Measurements from ENCODE around the gene LCLAT1.

The LCLAT1 gene

DNA sequence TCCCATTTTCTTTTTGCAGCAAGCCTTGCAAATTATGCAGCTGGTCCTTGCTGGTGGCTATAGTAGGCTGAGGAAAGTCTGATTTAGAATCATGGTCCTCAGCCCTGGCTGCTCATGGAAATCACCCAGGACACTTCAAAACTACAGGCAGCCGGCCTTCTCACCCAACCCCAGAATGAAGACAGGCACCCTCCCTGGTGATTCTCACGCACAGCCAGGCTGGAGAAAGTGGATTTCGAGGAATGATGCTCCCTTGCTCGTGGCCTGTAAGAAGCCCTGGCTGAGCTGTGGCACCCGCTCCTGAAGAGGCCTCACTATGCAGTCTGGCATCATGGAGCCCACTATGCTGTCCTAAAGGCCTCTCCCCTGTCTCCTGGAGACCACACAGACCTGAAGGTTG is 202.8 kb downstream of the LCLAT1 start:
- DNase-seq: no peak

GRCh38 chr2:30652271-30652915 is 205.3 kb downstream of the LCLAT1 start:
- no peak for DNase-seq

DNA sequence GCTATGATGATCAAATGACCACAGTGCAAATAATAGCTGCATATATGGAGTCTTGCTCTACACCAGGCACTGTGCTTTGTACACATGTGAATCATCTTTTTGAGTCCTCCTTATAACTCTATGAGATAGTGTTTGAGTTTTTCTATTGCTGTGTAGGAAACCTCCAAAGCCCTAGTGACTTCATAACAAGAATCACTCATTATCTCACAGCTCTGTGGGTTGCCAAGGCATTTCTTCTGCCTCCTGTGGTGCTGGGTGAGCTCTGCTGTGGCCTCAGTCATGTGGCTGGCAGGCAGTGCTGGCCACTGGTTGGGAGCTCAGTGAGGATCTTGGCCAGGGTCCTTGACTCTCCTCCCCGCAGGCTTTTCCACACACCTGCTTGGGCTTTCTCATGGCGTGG is 206.8 kb downstream of the LCLAT1 start:
- DNase-seq: no peak

DNA sequence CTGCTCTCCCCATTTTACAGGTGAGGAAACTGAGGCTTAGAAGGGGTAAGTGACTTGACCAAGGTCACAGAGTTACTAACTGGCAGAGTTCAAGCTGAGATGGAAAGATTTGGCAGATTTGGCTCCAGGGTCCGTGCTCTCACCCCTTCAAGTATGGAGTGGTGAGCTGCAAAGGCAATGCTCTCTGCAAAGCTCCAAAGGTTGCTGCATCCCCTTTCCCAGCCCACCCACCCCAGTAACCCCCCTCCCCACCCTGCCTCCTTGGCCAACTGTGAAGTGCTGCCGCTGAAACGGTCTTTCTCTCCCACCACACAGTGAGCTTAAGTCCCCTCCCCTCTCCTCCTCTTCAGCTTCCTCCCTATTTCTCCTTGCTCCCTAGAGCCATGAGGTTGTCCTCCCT is 207.4 kb downstream of the LCLAT1 start:
- DNase-seq: no peak

DNA sequence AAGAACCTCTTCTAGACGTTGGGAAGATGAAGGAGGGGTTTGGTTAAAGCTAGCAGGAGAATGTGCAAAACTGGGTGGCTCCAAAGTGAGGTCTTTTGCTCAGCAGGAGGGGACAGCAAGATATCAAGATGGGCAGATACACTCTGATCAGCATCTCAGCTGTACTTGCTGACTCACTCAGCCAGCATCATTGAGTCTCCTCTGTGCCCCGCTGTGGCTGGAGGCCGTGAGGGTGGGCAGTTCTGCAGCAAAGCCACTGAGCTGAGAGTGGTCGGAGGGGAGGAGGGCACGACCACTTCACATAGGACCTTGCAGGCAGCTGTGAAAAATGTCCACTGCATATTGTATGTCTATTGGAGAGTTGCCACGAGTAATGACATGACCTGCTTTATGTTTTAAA is 208.2 kb downstream of the LCLAT1 start:
- no peak for DNase-seq

GRCh38 chr2:30655660-30656059 is 208.6 kb downstream of the LCLAT1 start:
- DNase-seq: no peak

- DNase-seq: no peak
Measured at GRCh38 chr2:30656079-30656478, 209.0 kb downstream of the LCLAT1 start.

DNA sequence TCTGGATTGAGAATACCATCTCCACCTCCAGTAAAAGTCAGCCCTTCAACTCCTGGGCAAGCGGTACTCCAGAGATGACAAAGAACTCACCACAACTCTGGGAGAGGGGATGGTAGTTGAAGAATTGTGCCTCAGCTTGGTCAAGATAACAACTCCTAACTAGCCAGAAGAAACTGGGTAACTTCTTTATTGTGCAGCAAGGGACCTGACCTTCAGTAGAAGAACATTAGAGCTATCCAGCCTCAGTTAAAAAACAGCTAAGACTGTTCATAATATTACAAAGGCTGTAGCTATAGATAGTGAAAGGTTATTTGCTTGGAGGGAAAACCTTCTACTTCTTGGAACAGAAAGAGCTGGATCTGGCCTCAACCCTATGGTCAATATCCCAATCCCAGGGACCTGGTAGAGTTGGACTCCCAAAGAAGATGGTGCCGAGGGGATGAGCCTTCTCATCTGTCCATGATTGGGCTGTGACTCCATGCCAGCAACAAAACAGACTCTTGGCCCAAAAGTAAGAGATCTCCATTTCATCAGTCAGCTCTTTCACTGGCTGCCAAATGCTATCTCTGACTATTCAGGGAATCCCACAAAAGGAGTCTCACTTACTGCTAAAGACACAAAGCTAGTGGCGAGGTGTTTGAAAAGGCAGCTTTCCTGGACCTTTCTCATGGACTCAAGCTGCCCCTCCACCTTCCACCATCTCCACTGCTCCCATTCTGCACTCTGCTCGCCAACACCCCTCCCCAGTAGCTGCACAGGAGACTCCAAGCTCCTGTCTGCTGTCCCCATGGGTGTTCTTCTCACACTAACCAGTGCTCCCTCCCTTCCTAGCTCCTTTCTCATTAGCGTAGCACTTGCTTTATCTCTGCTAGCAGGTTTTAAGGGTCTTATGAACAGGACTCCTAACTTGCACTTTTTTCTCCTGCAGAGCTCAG is 214.4 kb downstream of the LCLAT1 start:
- DNase-seq: no peak

DNA sequence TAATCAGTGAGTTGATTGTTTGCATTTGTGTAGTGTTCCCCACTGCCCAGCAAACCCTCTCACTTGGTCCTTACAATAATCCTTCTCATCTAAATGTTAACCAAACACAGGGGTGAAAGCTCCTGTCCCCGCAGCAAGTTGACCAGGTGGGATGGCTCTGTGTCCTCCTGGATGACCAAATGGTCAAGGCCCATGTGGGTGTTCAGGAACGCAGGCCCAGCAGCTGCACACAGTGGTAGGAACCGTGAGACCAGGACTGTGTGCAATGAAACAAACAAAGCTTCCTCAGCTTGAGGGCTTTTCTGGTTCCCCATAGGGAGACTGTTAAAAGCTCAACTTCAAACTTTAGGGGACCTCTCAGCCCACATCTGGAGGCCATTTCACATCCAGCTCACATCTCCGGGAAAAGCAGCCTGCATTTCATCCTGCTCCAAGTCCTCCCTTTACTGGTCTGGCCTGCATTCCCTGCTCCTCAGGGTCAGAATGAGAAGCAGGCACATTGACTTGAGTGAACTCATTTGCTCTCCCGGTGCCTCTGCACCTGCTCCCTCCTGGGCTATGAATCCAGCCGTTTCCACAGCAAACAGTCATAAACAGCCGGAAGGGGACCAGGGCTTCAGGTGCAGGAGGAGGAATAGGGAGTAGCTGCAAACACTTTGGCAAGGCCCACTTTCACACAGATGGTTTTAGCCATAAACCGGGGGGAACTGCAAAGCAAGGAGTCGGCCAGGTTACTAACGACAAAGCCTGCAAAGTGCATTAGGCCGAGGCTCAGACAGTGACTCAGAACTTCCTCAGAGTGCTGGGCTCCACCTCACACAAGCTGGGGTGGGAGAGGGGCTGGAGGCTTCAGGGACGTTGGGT is 215.5 kb downstream of the LCLAT1 start:
- DNase-seq: no peak

DNA sequence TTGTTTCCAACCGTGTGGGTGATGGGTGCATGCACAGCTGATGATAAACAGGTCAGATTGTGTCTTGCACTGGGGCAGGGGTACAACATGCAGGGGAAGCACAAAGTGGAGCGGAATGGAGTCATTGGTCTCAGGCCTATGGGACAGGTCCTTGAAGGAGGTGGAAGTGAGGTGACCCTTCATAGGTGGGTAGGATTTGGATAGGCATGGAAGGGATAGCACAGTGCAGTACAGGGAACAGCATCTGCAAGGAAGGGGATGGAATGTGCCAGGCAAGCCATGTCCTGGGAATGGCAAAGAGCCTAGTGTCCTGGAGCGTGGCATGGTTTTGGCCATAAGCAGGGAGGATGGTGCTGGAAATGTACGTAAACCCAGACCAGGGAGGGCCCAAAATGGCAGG is 216.3 kb downstream of the LCLAT1 start:
- DNase-seq: no peak

DNA sequence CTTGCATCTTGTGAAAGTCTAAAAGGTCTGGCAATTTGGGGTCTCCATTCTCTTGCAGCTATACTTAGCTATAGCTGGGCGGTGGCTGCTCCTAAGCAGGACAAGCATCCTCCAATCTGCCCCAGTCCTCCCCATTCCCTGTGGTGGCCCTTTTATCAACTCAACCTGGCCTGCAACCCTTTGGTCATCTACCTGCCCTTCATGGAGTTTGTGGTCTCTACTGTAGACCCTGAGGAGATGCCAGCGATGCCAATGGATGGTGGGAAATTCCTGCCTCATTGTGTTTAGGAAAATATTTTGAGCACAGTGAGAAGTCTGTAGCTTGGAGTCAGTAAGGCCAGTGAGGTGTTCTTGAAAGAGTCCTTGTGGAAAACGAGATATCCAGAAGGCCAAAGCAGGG is 216.8 kb downstream of the LCLAT1 start:
- DNase-seq: no peak

DNA sequence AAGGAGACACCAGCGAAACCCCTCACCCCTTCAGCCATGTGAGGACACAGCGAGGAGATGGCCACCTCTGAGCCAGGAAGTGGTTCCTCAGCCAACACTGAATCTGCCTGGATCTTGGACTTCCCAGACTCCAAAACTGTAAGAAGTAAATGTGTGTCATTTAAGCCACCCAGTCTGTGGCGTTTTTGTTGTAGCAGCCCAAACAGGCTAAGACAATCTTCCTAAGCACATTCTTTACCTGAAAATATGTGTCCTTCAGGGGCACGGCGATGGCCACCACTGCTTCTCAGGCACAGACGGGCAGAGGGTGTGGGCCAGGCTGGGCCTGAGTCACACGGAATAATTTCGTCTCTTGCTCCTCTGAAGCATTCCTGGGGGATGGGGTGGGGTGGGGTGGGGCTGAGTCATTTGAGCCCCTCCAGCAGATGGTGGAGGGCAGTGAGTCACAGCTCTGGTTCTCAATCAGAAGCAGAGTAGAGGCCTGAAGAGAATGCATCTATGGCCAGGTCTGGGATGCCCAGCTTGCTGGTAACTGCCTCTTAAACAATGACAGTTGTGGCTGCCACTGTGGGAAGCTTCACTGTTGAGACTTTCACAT is 217.8 kb downstream of the LCLAT1 start:
- DNase-seq: no peak

DNA sequence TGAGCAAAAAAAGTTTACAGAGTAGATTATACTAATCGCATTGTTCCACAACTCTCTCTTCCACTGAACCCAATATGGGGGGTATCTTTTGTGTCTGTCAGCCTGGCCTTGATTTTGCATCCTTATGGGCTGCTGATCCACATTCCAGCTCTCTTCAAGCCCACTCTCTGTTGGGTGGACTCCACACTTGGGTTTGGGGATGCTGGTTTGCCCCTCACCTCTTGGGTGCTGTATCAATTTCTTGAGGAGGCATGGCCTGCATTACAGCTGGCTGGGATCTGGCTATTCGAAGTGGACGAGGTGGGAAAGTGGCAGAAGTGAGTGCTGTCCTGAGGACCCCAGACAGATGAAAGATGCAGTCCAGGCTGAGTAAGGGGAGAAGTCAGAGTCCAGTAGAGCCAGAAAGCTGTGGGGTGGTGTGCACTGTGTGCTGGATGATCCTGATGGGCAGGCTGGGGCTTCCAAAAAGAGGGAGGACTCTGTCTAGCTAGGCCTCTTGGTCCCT is 218.8 kb downstream of the LCLAT1 start:
- no peak for DNase-seq

GRCh38 chr2:30666266-30666874 is 219.3 kb downstream of the LCLAT1 start:
- DNase-seq: no peak

GRCh38 chr2:30670453-30670852 is 223.4 kb downstream of the LCLAT1 start:
- DNase-seq: no peak

- DNase-seq: no peak
Measured at GRCh38 chr2:30673127-30673526, 226.1 kb downstream of the LCLAT1 start.

DNA sequence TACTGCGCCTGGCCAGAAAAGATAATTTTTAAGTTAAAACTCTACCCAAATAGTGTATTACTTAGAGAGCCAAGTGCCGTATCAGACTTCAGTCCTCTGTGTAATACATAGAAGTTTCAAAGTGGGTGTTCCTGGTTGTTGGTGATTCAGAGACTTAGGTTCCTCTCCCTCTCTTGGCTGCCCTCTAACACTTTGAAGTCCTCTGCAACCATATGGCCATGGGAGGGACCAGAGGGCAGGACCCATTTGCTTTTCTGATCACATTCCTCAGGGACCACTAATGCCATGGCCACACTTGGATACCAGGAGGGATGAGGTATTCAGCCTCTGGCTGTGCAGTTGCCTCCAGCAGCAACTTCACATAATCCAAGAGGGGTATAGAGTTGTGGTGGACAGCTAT is 228.7 kb downstream of the LCLAT1 start:
- DNase-seq: no peak

DNA sequence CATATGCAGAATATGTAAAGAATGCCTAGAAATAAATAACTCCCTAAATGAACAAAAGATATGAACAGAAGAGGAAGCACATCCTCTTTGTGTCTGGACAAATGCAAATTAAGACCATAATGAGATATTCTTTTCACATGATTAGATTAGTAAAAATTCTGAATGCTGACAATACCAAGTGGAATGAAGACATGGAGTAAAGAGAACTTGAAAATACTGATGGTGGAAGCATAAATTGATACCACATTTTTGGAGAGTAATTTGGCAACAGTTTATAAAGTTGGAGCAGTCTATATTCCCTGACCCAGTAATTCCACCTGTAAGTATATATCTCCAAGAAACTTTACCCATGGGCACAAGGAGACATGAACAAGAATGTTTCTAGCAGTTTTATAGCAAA is 230.2 kb downstream of the LCLAT1 start:
- no peak for DNase-seq

DNA sequence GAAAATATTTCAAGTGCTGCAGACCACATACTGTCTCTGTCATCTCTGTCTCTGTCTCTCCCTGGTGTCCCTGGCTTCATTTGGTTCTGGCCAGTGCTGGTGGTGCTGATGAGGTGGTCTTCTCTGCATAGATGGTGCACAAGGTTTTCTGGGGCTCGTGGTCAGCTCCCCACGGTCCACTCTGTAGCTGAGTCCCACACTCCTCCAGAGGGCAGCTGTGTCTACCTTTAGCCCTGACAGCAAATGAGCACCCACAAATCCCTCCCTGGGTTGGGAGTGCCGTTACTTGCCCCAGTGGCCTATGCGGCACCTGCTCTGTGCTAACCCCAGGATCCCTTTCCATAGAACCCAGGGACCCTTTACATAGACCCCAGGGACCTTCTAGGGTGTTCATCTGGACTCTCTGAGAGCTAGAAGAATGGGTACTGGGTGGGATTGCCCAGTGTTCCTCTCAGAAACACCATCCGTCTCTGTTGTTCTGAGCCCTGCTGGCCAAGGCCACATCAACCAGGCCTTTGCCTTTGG is 230.9 kb downstream of the LCLAT1 start:
- no peak for DNase-seq

- DNase-seq: no peak
Measured at GRCh38 chr2:30678410-30679137, 231.5 kb downstream of the LCLAT1 start.

DNA sequence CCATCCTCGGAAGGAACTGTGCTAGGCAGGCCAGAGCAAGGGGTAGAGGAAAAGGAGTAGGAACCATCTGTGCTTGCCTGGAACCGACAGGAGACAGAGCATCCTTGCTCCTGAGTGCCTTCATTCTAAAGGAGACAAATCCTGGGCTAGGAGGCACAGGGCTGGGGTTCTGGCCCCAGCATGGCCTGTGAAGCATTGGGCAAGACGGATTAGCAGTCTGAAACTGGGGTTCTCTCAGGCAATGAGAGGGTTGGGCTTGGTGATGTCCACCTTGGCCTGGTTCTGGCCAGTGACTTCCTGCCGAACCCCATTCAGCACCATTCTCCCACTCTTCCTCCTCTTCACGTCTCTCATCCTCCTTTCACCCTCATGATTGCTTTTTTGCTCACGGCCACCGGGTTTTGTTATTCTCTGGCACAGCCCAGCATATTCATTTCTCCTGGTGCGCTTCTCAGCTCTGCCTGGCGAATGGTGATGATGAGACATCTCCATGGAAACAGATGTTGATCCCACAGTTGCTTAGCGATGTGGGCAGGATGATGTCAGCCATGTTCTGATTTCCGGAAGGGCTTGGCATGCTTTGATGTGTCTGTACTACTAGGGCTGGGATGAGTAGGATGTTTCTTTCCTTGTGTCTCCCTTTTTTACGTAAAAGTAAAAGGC is 232.5 kb downstream of the LCLAT1 start:
- no peak for DNase-seq
